Lower leg skin (tissue), 3 donors: ENCODE data around the gene UBE4B.

Source experiments
- POLR2A ChIP-seq, 2 donors: fragments of 450-650 bp; IDR thresholded peaks; one replicate each; pipeline ENCODE4 v1.6.1; 2016 to 2017; ENCODE audit warnings: antibody characterized with exemption in 2 of 2, mild to moderate bottlenecking in 1 of 2, moderate library complexity in 1 of 2
- TF ChIP-seq, protein P1 (sequence below), 3 donors: fragments of 450-650 bp; IDR thresholded peaks; one replicate each; pipeline ENCODE4 v1.5.1; 2016; ENCODE audit warnings: antibody characterized with exemption in 3 of 3, mild to moderate bottlenecking in 3 of 3, moderate library complexity in 2 of 3

DNA sequence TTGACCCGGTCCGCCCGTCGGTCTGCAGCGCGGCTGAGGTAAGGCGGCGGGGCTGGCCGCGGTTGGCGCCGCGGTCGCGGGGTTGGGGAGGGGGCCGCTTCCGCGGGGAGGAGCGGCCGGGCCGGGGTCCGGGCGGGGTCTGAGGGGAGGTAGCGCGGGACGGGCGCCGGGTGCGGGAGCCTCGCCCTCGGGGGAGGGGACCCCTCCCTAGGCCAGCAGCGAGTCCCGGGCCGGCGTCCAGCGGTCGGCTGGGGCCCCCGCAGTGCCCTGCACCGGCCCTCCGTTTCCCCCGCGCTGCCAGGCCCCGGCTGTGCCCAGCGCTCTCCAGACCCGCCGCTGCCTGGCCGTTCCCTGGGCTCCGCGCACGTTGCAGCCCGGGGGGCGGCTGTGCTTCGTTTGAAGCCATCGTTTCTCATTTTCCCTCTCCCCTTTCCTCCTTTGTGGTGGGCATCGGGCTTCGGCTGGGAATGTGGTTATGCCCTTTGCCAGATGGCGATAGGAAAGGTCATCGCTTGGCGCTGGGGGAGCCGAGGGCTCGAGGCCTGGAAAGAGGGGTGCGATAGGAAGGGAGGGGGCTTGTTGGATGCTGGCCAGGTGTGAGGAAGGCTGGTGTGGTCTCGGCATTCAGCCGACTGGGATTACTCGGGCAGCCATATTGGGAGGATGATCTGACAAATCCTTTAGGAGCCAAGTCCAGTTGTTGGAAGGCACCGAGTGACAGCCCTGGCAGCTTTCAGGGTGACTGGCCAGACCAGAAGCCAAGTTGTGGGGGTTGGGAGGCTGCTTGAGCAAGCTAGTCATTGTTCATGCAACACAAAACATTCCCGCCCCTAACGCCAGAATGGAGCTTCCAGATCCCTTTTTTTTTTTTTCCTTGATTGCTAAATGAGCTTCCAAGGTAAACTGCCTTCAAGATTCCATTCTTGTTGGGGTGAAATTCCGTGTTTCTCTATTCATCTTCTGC lies 178.4 kb downstream of the UBE4B start:
- TF ChIP-seq, protein P1, sequence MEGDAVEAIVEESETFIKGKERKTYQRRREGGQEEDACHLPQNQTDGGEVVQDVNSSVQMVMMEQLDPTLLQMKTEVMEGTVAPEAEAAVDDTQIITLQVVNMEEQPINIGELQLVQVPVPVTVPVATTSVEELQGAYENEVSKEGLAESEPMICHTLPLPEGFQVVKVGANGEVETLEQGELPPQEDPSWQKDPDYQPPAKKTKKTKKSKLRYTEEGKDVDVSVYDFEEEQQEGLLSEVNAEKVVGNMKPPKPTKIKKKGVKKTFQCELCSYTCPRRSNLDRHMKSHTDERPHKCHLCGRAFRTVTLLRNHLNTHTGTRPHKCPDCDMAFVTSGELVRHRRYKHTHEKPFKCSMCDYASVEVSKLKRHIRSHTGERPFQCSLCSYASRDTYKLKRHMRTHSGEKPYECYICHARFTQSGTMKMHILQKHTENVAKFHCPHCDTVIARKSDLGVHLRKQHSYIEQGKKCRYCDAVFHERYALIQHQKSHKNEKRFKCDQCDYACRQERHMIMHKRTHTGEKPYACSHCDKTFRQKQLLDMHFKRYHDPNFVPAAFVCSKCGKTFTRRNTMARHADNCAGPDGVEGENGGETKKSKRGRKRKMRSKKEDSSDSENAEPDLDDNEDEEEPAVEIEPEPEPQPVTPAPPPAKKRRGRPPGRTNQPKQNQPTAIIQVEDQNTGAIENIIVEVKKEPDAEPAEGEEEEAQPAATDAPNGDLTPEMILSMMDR (IDR thresholded peaks at IDR 0.05): no peak
- TF ChIP-seq POLR2A (IDR thresholded peaks at IDR 0.05): no peak
